Central memory CD4-positive, alpha-beta T cell (primary cell): ENCODE results near the gene DELE1.
"Not testable (repeated sequence)": the region's sequence is repeated elsewhere in the genome, so short reads cannot be mapped to it uniquely, and the experiment has no call there.

Experiments used
- DNase-seq: peaks from one replicate; pipeline ENCODE4 v3.0.0; 2022

The DELE1 gene

DNA sequence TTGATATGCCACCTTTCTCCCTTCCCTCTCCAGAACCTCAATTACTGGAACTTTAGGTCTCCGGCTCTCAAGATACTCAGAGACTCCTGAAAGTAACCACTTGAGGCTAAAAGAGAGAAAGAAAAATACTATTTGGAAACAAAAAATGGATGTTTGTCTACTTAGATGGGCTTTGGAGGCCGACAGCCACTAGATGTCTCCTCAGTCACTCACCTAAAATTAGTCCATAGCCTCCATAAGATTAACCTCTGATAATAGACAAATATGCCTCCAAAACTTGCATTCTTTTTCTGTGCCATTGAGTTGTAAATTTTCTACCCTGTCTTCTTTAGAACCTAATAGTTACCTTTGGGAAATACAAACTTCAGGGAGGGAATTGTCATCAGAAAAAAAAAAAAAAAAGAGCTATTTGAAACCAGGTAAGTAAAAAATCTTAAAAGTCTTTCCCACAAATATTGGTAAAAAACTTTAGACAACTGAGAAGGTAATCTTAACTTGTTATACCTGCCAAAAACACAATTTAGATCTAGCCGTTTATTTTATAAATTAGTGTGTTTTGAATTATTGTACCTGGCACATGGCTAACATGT, 34.3 kb upstream of the DELE1 start:
- no peak for DNase-seq

DNA sequence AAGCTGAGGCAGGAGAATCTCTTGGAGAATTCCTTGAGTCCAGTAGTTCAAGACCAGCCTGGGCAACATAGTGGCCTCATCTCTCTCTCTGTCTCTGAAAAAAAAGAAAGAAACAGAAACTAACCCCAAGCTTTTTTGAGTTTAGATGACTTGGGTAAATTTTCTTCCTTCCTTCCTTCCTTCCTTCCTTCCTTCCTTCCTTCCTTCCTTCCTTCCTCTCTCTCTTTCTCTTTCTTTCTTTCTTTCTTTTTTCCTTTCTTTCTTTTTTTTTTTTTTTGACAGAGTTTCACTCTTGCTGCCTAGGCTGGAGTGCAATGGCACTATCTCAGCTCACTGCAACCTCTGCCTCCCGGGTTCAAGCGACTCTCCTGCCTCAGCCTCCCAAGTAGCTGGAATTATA, 33.2 kb upstream of the DELE1 start:
- DNase-seq = not testable (repeated sequence)

DNA sequence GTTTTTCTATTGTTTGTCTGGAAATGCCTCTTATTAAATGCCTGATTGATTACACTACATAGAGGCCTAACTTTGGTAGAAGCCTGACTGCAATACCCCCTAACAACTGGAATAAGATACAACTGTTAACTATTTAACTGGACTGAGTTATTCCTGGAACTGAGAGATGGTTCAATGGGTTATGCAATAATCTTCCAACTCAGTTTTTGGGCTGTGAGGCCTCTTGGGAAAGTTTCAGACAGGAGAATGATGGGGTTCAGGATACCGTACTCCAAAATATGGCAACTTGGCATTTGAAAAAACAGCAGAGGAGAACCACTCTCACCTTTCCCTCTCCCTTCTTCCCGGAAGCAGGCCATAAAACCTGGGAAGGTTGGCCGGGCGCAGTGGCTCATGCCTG, 26.2 kb upstream of the DELE1 start:
- no peak for DNase-seq

DNA sequence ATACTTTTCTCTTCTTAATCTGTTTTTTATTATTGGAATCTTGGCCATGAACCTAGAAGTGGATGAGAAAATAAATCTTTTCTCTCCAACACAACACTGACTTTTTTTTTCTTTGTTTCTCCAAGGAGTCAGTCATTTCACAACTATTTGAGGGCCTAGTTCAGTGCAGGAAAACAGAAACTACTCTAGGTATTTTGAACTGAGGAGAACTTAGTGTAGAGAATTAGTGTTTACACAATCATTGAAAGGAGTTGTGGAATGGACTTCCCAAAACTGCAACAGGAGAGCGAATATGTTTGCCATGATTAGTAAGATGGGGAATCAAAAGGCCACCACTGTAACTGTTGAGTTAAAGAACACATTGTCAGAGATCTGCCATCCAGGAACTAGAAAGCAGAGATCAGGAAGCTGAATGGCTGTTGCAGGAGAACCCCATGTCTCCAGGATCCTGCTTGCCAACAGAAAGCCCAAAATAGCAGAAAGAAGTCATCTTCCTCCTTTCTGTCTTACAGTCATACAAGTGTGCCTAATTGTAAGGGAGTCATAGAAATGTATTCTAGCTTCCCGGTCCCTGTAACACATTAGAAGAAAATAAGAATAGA, 25.1 kb upstream of the DELE1 start:
- no peak for DNase-seq

DNA sequence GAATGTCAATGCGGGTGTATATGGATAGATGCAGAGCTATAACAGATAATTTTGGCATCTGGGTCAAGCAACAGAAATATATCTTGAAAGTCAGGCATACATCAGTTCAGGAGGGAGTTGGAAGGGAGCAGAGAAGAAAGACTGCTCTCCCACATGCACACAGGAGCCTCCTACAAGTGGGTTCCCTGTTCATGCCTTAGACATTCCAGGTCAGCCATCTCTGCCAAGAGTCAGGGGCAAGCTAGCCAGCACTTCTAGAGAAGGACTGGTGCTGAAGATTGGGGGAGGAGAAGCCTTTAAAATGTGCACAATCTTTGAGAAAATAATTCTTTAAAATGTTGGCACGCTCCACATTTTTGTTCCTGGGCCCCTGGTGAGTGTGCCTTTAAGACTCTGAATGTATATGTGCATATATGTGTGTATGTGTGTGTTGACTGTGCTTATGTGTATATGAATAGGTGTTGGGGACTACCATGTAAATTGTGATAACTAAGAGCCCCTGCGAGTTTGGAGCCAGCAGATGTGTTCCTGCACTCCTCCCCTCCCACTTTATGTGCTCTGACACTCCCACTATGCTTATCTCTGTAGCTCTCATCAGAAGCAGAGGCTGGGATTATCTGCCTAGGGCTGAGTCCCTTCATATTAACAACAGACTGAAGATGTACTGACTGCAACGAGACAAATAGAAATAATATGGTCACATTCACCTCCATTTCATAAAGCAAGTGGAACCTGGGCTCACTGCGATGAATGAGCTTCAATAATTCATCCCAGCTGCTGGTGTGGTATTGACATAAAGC, 21.5 kb upstream of the DELE1 start:
- DNase-seq = no peak

DNA sequence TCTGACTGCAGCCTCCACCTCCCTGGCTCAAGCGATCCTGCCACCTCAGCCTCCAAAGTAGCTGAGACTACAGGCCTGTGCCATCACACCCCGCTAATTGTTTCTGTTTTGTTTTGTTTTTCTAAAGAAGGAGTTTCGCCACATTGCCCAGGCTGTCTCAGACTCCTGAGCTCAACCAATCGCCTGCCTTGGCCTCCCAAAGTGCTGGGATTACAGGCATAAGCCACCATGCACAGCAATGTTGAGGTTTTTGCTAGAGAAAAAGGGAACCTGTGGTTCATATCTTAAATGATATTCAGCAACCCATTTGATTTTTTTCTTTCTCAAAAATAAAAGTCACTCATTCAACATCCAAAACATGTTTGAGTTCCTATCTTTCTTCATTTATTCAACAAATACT, 20.4 kb upstream of the DELE1 start:
- no peak for DNase-seq

DNA sequence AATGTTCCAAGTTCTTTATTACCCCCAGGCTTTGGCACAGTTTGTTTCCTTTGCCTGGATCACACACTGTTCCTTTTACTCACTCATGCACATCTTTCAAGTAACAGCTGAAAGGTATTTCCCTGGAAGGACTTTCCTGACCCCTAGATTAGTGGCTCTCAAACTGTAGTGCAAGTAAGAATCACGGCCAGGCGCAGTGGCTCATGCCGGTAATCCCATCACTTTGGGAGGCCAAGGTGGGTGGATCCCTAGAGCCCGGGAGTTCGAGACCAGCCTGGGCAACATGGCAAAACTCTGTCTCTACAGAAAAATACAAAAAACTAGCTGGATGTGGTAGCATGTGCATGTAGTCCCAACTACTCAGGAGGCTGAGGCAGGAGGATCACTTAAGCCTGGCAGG, 19.1 kb upstream of the DELE1 start:
- no peak for DNase-seq

DNA sequence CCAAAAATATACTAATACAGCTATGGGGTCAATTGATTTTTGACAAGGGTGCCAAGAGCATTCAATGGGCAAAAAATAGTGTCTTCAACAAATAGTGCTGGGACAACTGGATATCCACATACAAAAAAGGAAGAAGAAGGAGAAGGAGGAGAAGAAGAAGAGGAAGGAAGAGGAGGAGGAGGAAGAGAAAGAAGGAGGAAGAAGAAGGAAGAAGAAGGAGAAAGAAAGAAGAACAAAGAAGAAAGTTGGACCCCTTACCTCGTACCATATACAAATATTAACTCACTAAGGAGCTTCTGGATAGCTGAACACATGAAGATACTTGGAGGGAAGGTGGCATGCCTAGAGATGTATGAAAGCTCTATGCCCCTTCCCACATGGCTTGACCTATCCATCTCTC, 17.2 kb upstream of the DELE1 start:
- DNase-seq = no peak

DNA sequence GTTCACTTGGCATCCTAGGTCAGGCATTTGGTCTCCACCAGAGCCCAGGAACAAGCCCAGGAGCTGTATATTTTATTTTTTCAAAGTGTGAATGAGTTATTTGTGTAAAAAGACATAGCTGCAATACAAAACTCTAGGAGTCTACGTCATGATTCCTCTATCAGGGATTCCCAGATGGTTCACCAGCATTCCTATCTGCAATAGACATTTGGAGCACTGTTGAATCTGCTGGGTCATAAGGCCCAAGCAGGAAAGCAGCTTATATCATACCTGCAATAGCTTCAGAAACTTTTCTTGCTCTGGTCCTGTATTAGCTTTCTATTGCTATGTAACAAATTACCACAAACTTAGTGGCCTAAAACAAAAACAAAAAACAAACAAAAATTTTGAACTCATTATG, 16.7 kb upstream of the DELE1 start:
- no peak for DNase-seq

DNA sequence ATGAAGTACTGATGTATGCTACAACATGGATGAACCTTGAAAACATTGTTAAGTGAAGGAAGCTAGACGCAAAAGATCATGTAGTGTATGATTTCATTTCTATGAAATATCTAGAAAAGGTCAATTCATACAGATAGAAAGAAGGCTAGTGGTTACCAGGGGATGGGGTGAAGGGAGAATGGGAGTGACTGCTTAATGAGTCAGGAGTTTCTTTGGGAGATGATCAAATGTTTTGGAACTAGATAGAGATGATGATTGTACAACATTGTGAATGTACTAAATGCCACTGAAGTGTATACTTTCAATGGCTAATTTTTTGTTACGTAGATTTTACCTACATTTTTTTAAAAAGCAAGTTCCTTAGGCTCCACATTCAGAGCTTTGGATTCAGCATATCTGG, 14.9 kb upstream of the DELE1 start:
- no peak for DNase-seq

DNA sequence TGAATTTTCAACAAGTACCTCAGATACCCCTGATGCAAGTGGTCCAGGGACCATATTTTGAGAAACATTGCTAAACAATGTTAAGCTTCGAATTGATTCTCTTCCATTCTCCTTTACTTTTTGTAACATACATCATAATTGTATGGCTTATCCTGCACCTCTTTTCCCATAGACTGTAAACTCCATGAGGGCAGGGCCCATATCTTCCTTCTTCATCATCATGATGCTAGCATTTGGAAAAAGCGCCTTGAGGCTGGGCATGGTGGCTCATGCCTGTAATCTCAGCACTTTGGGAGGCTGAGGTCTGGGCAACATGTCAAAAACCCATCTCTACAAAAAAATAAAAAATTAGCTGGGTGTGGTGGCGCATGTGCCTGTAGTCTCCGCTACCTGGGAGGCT, 14.5 kb upstream of the DELE1 start:
- no peak for DNase-seq

DNA sequence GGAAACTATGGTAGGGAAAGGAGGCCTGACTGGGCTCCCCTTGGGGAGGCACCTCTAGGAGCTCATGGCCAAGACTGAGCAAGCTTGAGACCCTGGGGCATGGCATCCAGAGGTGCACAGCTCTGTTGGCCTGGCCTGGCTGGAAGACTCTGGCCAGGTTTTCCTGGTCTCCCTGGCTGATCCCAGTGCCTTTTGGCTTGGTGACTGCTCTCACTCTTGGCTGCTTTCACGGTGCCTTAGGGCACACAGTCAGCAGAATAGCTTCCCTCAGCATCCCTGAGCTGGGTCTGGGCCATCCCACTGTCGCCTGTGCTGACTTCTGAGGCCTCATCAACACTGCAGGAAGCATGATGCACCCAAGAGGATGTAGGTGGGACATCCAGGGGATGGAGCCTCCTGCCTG, 13.4 kb upstream of the DELE1 start:
- no peak for DNase-seq

DNA sequence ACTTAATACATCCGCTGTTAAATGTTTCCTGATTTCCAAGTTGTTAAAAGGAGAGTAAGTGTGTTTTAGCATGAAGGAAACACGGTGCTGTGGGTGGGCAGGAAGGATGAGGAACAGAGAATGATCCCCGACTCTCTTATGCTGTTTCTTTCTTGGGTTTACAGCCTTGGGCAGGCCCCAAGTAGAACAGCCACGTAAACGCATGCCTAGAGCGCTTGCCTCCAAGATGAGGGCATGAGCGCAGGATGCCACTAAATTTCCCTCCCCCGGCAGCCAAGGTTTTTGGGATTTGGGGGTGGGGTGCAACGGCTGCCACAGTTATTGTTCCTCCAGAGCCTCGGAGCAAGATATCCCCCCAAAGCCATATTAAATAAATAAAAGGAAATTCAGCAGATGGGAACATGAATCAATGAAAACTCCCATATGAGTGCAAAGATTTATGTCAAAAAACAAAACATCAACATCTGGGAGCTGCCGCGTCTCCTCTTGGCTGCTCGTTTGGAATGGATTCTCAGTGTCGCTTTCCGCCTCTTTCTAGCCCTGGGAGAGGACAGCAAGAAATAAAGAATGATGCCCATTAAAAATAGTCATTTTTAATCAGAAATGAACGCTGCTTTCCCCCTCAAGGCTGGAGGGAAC, 10.0 kb upstream of the DELE1 start:
- DNase-seq = no peak

DNA sequence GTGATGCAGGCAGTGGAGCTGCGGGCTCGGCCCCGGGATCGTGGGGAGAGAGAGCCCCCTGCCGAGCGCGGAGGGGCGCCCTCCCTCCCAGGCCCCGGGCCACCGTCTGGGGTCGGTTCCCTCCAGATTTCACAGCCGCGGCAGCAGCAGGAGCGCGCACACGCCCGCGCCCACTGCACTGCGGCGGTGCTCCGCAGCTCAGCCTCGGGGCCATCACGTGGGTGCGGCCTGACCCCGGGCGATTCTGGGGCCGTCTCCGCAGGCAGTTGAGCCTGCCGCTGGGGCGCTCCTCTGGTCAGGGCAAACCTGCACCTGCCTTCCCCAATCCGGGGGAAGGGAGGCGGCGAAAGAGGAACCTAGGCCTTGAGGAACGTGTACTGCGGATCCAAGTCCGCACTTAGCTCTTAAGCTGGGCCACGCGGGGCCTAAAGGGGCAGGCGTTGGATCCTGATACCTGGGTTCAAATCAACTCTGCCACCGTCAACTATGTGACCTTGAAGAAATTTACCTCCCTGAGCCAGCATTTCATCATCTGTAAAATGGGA, 9.4 kb upstream of the DELE1 start:
- DNase-seq = no peak

DNA sequence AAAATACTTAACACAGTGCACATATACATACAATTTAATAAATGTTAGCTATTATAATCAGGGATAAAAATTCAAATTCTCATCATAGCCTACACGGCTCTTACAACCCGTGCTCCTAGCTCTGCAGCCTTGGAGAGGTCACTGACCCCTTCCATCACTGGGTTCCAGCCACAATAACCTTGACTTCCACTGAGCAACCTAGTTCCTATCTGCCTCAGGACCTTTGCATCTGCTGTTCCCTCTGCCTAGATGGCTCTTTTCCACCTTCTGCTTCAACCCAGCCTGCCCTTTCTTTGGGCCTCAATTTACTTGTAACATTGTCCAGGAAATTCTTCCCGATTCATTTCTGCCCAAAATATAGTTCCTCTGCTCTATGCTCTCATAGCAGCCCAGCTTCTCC, 8.9 kb upstream of the DELE1 start:
- no peak for DNase-seq

DNA sequence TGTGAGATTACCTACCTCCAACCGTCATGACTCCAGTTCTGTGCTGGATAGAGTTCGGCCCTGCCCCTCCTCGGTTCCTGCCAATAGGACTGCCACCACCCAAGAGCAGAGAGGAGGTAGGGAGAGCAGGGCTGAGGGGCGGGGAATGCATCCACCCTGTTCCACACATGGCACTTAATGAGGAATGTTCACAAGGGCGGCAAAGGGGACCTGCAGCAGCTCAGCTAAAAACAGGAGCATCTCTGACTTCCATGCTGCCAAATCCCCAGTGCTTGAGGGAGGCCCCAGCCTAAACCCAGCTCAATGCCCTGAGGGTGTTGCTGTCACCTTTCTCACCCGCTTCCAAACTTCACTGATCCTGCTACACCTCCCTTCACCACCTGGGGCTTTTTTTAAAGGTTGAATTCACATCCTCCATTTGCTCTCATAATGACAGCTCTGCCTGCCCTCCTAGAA, 7.8 kb upstream of the DELE1 start:
- DNase-seq = no peak

DNA sequence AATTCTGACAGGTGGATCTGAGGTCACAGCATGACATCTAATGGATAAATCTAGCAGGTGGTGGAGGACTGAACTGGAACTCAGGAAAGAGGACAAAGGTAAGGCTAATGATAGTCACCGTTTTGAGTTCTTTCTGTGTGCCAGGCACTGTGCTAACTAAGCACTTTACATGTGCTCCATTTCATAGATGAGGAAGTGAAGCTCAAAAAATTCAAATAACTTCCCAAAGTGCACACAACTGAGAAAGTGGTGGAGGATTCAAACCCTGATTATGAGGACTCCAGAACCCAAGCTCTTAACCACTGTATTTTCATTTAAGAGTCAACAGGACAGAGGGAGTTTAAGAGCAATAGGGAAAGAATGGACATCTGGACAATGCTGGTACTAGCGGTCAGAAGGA, 7.1 kb upstream of the DELE1 start:
- no peak for DNase-seq

DNA sequence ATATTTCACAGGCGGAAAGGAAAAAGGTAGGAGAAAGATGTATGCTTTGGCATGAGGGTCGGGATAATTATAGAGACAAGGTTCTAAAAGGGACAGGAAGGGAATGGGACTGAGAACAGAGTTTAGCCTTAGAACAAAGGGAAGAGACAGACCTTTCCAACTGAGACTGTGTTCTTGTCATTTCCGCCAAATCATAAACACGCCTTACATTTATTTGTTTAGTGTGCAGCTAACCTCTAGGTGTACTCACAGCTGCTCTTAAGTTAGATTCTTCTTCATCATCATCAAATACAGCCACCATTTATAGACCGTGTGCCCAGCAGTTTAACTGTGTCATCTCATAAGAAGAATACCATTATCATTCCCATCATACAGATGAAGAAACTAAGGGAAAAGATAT, 5.9 kb upstream of the DELE1 start:
- no peak for DNase-seq

DNA sequence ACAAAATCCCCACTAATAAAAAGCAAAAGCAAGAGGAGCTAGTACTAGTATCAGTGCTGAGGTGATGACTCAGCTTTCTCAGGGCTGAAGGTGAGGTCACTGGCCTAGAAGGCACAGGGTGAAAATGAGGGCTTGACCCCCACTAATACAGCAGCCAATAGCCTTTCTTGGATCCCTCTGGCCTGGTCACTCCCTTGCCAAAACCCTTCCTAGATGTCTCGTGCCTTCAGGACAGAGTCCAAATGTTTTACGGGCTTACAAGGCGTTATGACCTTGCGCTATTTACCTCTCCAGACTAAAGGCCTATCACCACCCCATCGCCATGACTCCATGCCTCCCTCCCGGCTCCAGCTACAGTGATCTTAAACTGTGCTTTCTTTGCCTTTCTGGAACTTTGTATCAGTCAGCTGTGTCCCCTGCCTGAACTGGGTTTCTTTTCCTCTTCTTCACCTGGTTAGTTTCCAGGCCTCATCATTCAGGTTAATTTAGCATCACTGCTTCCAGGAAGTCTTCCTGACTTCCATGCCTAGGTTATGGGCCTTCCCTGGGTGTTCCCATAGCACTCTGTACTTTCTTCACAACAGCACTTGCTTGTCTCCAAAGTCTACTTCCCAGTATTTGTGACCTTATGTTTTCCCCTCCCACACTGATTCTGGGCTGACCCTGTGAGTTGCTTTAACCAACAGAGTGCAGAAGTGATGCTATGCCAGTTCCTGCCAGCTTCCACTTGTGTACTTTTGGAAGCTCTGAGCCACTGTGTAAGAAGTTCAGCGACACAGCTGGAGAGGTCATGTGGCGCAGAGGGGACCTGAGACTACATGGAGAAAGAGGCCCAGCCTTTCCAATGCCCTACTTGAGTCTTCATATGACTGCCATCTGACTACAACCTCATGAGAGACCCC, 4.2 kb upstream of the DELE1 start:
- no peak for DNase-seq

DNA sequence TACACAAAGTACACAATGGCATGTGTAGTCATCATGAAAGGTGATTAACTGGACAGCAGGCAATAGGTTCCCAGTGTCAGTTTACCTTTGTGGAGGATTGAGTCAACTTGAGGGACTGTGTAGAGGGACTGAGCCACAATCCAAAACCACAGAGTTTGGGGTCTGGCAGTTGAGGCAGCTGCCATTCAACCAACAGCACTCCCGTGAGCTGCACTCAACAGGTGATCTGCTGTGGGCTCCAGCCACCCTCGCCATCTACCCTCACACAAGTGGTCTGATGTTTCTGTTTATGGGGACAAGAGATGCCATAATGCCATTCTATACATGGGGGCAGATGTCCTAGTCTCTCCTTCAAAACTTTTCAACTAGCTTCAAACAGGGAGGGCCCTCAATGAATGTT, 2.9 kb upstream of the DELE1 start:
- no peak for DNase-seq

DNA sequence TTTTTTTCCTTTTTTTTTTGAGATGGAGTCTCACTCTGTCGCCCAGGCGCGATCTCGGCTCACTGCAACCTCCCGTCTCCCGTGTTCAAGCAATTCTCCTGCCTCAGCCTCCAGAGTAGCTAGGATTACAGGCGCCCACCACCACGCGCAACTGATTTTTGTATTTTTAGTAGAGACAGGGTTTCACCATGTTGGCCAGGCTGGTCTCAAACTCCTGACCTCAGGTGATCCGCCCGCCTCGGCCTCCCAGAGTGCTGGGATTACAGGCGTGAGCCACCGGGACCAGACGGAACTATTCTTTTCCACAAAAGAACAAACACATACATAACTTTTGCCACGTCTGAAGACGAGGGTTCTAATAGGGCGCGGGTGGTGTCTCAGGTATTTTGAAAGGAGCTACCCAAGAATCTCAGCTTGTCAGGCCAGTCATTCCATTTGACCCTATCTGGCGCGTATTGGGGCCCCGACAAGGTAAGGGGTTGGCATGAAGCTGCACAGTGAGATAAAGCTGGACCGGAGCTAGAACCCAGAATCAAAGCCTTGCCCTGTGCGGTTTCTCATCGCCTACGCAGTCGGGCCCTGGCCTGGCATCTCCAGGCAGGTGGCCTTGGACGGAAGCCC, 734 bp upstream of the DELE1 start:
- not testable (repeated sequence) for DNase-seq

DNA sequence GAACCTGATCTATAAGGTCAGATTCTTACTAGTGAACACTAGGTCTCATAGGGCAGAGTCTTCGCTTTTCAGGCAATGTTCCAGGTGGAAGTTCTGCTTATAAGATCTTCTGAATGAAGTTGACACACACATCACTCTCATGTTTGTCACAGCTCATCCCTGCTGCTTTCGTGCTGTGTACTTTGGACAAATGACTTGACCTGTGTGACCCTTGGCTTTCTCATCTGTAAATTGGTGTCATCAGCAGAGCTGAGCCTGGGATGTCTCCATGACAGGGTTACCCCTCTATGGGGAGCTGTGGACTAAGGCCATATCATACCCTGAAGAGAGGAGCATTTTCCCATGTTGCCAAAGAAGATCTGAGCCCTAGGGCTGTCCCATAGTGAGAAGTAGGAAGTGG, 2.8 kb downstream of the DELE1 start:
- DNase-seq = no peak
